Measurements from ENCODE around the gene LIAS. TPM values are rescaled to one million over a fixed set of nuclear protein-coding genes. Genes with fewer than 3 reads are reported as not detected.
"Not testable (repeated sequence)": the region's sequence is repeated elsewhere in the genome, so short reads cannot be mapped to it uniquely, and the experiment has no call there.

LIAS gene
- total RNA-seq, 1 donor from 2014 or later = 9.6 TPM

GRCh38 chr4:39498727-39499020, 39.8 kb downstream of the LIAS start:
- H3K27ac Mint-ChIP-seq (ENCODE audit: unreplicated experiment) = peak overlapping the region; percentile 36
- no peak overlapping the region for H3K4me3 Mint-ChIP-seq (ENCODE audit: unreplicated experiment)
- FAIRE-seq (no peak), DNase-seq (ENCODE audit: low read depth) (no peak)
- peaks cover 5% of the 10 kb centered on the region for H3K4me1 Mint-ChIP-seq (ENCODE audit: low read depth, unreplicated experiment)
- H3K79me2 ChIP-seq (ENCODE audit: insufficient read depth, low read length) = no peaks in the 10 kb centered on the region
- H3K9ac ChIP-seq (ENCODE audit: low read length) = no peak overlapping the region
- TF ChIP-seq EZH2 (IDR thresholded peaks at IDR 0.05; ENCODE audit: insufficient read depth, low read length) (no peak), CTCF (IDR thresholded peaks at IDR 0.05; ENCODE audit: insufficient read depth, low read depth, low read length) (no peak)
- no peaks in the 10 kb centered on the region for H4K20me1 ChIP-seq (ENCODE audit: insufficient read depth, low read length)
- no peaks in the 10 kb centered on the region for H3K9me3 ChIP-seq (ENCODE audit: insufficient read depth, low read depth, low read length)
- H3K9me3 Mint-ChIP-seq (ENCODE audit: unreplicated experiment) = peaks cover 1% of the 10 kb centered on the region
- H2AFZ ChIP-seq (ENCODE audit: low read depth, low read length) = no peak overlapping the region
- H3K4me1 ChIP-seq (ENCODE audit: insufficient read depth, low read length) = peaks cover 20% of the 10 kb centered on the region
- no peak overlapping the region for H3K27ac ChIP-seq (ENCODE audit: low read depth, low read length)
- H3K36me3 ChIP-seq (ENCODE audit: insufficient read depth, low read length) = peaks cover 35% of the 10 kb centered on the region
- no peaks in the 10 kb centered on the region for H3K27me3 ChIP-seq (ENCODE audit: insufficient read depth, low read length)
- H3K4me2 ChIP-seq (ENCODE audit: low read length) = no peak overlapping the region
- H3K27me3 Mint-ChIP-seq (ENCODE audit: low read depth, unreplicated experiment) = no peaks in the 10 kb centered on the region
- no peak overlapping the region for H3K4me3 ChIP-seq (ENCODE audit: insufficient read depth, low read depth, low read length)
- peaks cover 13% of the 10 kb centered on the region for H3K36me3 Mint-ChIP-seq (ENCODE audit: low read depth, unreplicated experiment)

- Histone ChIP-seq H2AFZ (ENCODE audit: low read depth, low read length) (no peak overlapping the region), H3K36me3 (ENCODE audit: insufficient read depth, low read length) (peaks cover 64% of the 10 kb centered on the region), H3K27me3 (ENCODE audit: insufficient read depth, low read length) (no peaks in the 10 kb centered on the region), H3K4me2 (ENCODE audit: low read length) (peak overlapping the region; percentile 51), H3K4me3 (ENCODE audit: insufficient read depth, low read depth, low read length) (no peak overlapping the region), H3K9ac (ENCODE audit: low read length) (peak overlapping the region; percentile 66), H4K20me1 (ENCODE audit: insufficient read depth, low read length) (peaks cover 5% of the 10 kb centered on the region), H3K4me1 (ENCODE audit: insufficient read depth, low read length) (peaks cover 15% of the 10 kb centered on the region), H3K9me3 (ENCODE audit: insufficient read depth, low read depth, low read length) (no peaks in the 10 kb centered on the region), H3K79me2 (ENCODE audit: insufficient read depth, low read length) (no peaks in the 10 kb centered on the region), H3K27ac (ENCODE audit: low read depth, low read length) (peak overlapping the region; percentile 87)
- H3K36me3 Mint-ChIP-seq (ENCODE audit: low read depth, unreplicated experiment) = peaks cover 19% of the 10 kb centered on the region
- peak; percentile 81 for DNase-seq (ENCODE audit: low read depth)
- no peaks in the 10 kb centered on the region for H3K27me3 Mint-ChIP-seq (ENCODE audit: low read depth, unreplicated experiment)
- H3K9me3 Mint-ChIP-seq (ENCODE audit: unreplicated experiment) = peaks cover 1% of the 10 kb centered on the region
- no peak overlapping the region for H3K4me3 Mint-ChIP-seq (ENCODE audit: unreplicated experiment)
- FAIRE-seq = peak; percentile 84
- peaks cover 5% of the 10 kb centered on the region for H3K4me1 Mint-ChIP-seq (ENCODE audit: low read depth, unreplicated experiment)
- TF ChIP-seq EZH2 (IDR thresholded peaks at IDR 0.05; ENCODE audit: insufficient read depth, low read length) (no peak), CTCF (IDR thresholded peaks at IDR 0.05; ENCODE audit: insufficient read depth, low read depth, low read length) (no peak)
- H3K27ac Mint-ChIP-seq (ENCODE audit: unreplicated experiment) = peak overlapping the region; percentile 45
These were observed 43.3 kb downstream of the LIAS start for GRCh38 chr4:39502019-39502663.

- not testable (repeated sequence) for H3K79me2 ChIP-seq (ENCODE audit: insufficient read depth, low read length); H3K4me3 Mint-ChIP-seq (ENCODE audit: unreplicated experiment); H2AFZ ChIP-seq (ENCODE audit: low read depth, low read length); H3K9me3 Mint-ChIP-seq (ENCODE audit: unreplicated experiment); H3K27me3 ChIP-seq (ENCODE audit: insufficient read depth, low read length); H4K20me1 ChIP-seq (ENCODE audit: insufficient read depth, low read length); FAIRE-seq; DNase-seq (ENCODE audit: low read depth); H3K27me3 Mint-ChIP-seq (ENCODE audit: low read depth, unreplicated experiment); H3K9me3 ChIP-seq (ENCODE audit: insufficient read depth, low read depth, low read length); H3K4me1 Mint-ChIP-seq (ENCODE audit: low read depth, unreplicated experiment); H3K4me3 ChIP-seq (ENCODE audit: insufficient read depth, low read depth, low read length)
- H3K4me2 ChIP-seq (ENCODE audit: low read length) = peak overlapping the region; percentile 51
- H3K36me3 ChIP-seq (ENCODE audit: insufficient read depth, low read length) = peaks cover 69% of the 10 kb centered on the region
- Mint-ChIP-seq H3K27ac (ENCODE audit: unreplicated experiment) (peak overlapping the region; percentile 45), H3K36me3 (ENCODE audit: low read depth, unreplicated experiment) (peaks cover 19% of the 10 kb centered on the region)
- H3K27ac ChIP-seq (ENCODE audit: low read depth, low read length) = peak overlapping the region; percentile 87
- peaks cover 15% of the 10 kb centered on the region for H3K4me1 ChIP-seq (ENCODE audit: insufficient read depth, low read length)
- H3K9ac ChIP-seq (ENCODE audit: low read length) = peak overlapping the region; percentile 66
These were observed 43.8 kb downstream of the LIAS start for GRCh38 chr4:39502664-39503035.

All from astrocyte (in vitro differentiated cells and primary cell).